Omental fat pad (tissue), 4 donors: ENCODE measurements around the gene GPR89B. TPM values are rescaled to one million over a fixed set of nuclear protein-coding genes. Genes with fewer than 3 reads are reported as not detected.
"Not testable (repeated sequence)": the region's sequence is repeated elsewhere in the genome, so short reads cannot be mapped to it uniquely, and the experiment has no call there.

Experiments used
- ATAC-seq: fragments of 150-250 bp; one replicate; pipeline ENCODE4 v1.9.1; 2016; ENCODE audit warnings: mild to moderate bottlenecking, moderate library complexity; ENCODE audit not compliant: low FRiP score
- DNase-seq: peaks from one replicate; pipeline ENCODE4 v3.0.0-alpha.2; 2019; ENCODE audit warnings: low spot score
- small RNA-seq: library from RNA; depleted of rRNA; stranded (forward); fragments of <200 nt; gene quantifications from one replicate; pipeline ENCODE3, GENCODE V24; 2016
- total RNA-seq, 4 donors: library from RNA; depleted of rRNA; stranded (reverse); fragments of >200 nt; gene quantifications; one replicate each; pipeline ENCODE4 v1.1.0, GENCODE V29; 2016

GPR89B gene
- total RNA-seq, 4 donors from 2014 or later, result 8.5 to 22.7 (median 12.5) TPM

GRCh38 chr1:148037850-148038461 is 109.7 kb downstream of the GPR89B start:
- ATAC-seq, result peak; percentile 22
- DNase-seq, result not testable (repeated sequence)

DNA sequence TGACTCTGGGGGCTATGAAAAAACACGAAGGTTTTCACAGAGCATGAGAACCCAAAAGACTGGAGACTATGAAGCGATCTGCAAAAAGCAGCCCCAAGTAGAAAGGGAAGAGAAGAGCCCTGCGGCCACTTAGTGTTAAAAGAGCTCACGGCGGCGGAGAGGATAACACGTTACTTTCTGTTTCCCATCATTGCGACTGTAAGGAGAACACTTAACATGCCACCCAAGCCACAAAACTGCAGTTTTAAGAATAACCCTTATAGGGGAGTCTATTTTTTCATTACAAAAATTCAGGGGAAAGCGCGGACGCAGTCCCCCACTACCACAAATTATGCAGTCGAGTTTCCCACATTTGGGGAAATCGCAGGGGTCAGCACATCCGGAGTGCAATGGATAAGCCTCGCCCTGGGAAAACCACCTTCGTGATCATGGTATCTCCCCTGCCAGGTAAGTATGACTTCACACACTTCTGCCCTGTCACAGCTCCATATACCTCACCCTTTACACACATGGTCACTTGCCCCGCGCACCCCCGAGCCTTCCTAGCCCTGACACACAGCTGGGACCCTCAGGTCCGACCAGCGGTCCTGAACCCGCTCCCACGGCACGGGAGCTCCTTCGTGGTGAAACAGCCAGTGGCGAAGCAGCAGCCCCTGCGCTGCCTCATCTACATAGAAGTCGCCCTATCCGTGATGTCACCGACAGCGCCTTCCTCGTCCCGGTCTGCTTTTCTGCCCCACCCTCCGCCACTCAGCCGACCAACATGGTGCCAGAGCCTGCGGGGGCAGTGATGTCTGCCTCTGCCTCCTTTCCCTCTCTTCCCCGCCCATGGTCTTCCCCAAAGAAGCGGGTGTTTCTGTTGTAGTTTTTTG is 110.5 kb downstream of the GPR89B start:
- DNase-seq, result not testable (repeated sequence)

More for the DNA sequence above, 110.5 kb downstream of the GPR89B start:
- peak; percentile 84 for ATAC-seq

Small RNA genes within 50 kb of the gene (small RNA-seq; reads per million reads assigned to genes)
- gene RNU1-129P, result not detected
- gene RNVU1-7, result 6.3 reads per million, percentile 82 among the genes with 10 or more reads in this experiment

Other genes starting within 250 kb of the GPR89B start
- gene GJA5, start 167.8 kb upstream of the GPR89B start, total RNA-seq, result 10 to 100 TPM; 14.2 to 63.2 (median 39.6) TPM
- not detected for gene GJA8, start 25.6 kb upstream of the GPR89B start, total RNA-seq
- gene NBPF11, start 223.9 kb downstream of the GPR89B start, total RNA-seq, result 10 to 100 TPM in 1 of 4 donors, 1 to 10 TPM in 3; 5.6 to 13.7 (median 8.0) TPM